Measurements from ENCODE around the gene MPP3.

The MPP3 gene

GRCh38 chr17:43769426-43769825 lies 63.5 kb downstream of the MPP3 start:
- Histone ChIP-seq H3K9me3 (ENCODE audit: control insufficient read depth, insufficient read depth, low read depth, low read length) (no peaks in the 10 kb centered on the region), H3K36me3 (ENCODE audit: control insufficient read depth in 2 of 2, insufficient read depth in 1 of 2, low read length in 2 of 2) (peaks cover 31 to 63% of the 10 kb centered on the region in 2 experiments), H3K27ac (ENCODE audit: extremely low read depth, low read depth, low read length) (no peak overlapping the region), H3K4me3 (ENCODE audit: low read depth, low read length) (no peak overlapping the region), H3K4me1 (ENCODE audit: control insufficient read depth, insufficient read depth, low read length) (no peaks in the 10 kb centered on the region)
- POLR2A ChIA-PET: no interaction called here
- no peak for TF ChIP-seq ZNF148 (tag by site-specific recombination; IDR thresholded peaks at IDR 0.05; ENCODE audit: borderline replicate concordance)
- TF ChIP-seq WT1 (tag by site-specific recombination; IDR thresholded peaks at IDR 0.05): no peak
- no peak for TF ChIP-seq ZNF704 (tag by site-specific recombination; IDR thresholded peaks at IDR 0.05)
- TF ChIP-seq SCRT2 (tag by site-specific recombination; IDR thresholded peaks at IDR 0.05): no peak
- TF ChIP-seq ZNF24 (tag by site-specific recombination; IDR thresholded peaks at IDR 0.05): no peak
- no peak for TF ChIP-seq ZSCAN16 (tag by site-specific recombination; IDR thresholded peaks at IDR 0.05)
- TF ChIP-seq PRDM6 (tag by site-specific recombination; IDR thresholded peaks at IDR 0.05): no peak
- no peak for TF ChIP-seq PATZ1 (tag by site-specific recombination; IDR thresholded peaks at IDR 0.05)
- no peak for TF ChIP-seq ZNF184 (tag by site-specific recombination; IDR thresholded peaks at IDR 0.05)
- no peak for TF ChIP-seq ZSCAN23 (tag by site-specific recombination; IDR thresholded peaks at IDR 0.05)
- no peak for TF ChIP-seq PBX3 (CRISPR knock-in tag; IDR thresholded peaks at IDR 0.05)
- TF ChIP-seq ZFHX2 (tag by site-specific recombination; conservative IDR thresholded peaks at IDR 0.05): no peak
- no peak for TF ChIP-seq ZNF580 (tag by site-specific recombination; IDR thresholded peaks at IDR 0.05)
- no peak for TF ChIP-seq ZNF600 (tag by site-specific recombination; IDR thresholded peaks at IDR 0.05)
- no peak for TF ChIP-seq ZBTB6 (tag by site-specific recombination; IDR thresholded peaks at IDR 0.05)
- TF ChIP-seq YY1 (tag by site-specific recombination; IDR thresholded peaks at IDR 0.05): no peak
- TF ChIP-seq ZNF777 (tag by site-specific recombination; IDR thresholded peaks at IDR 0.05; ENCODE audit: borderline replicate concordance): no peak
- CTCF ChIA-PET: interaction anchor here (1.0 to 1.9 kb wide), 2 partner anchors 9 to 45 kb away, joined by 3 to 8 read pairs; no protein-coding TSS in a partner anchor
